Astrocyte (in vitro differentiated cells and primary cell): ENCODE data around the gene XPO6.
"Not testable (repeated sequence)": the region's sequence is repeated elsewhere in the genome, so short reads cannot be mapped to it uniquely, and the experiment has no call there.

Experiments
- CTCF ChIP-seq: IDR thresholded peaks from 2 replicates; pipeline ENCODE4 v1.5.1; 2011; ENCODE audit warnings: low read depth, mild to moderate bottlenecking, inconsistent platforms, low read length, moderate library complexity; ENCODE audit not compliant: insufficient read depth
- EZH2 ChIP-seq: IDR thresholded peaks from 2 replicates; pipeline ENCODE4 v1.6.1; 2012; ENCODE audit warnings: mild to moderate bottlenecking, low read length, inconsistent platforms; ENCODE audit not compliant: insufficient read depth

- TF ChIP-seq CTCF, EZH2: not testable (repeated sequence)
Measured at GRCh38 chr16:28219777-28220176, 8.0 kb upstream of the XPO6 start.
